WTC11 (cell line): ENCODE data around the gene PBX3.
"Not testable (repeated sequence)": the region's sequence is repeated elsewhere in the genome, so short reads cannot be mapped to it uniquely, and the experiment has no call there.

Source experiments
- CTCF ChIP-seq: fragments of 200-600 bp; IDR thresholded peaks from 2 replicates; pipeline ENCODE4 v1.8.0; 2022; ENCODE audit warnings: antibody characterized with exemption
- FOXJ3 ChIP-seq: sonication (generic); formaldehyde crosslinking; IDR thresholded peaks from 2 replicates; pipeline ENCODE4 v1.9.0; 2021; ENCODE audit warnings: missing genetic modification reagents, mild to moderate bottlenecking, borderline replicate concordance
- FOXP1 ChIP-seq: sonication (generic); formaldehyde crosslinking; IDR thresholded peaks from 2 replicates; pipeline ENCODE4 v1.8.0; 2022; ENCODE audit warnings: missing genetic modification reagents, mild to moderate bottlenecking, moderate library complexity, borderline replicate concordance
- JUN ChIP-seq: sonication (generic); formaldehyde crosslinking; IDR thresholded peaks from 2 replicates; pipeline ENCODE4 v1.8.0; 2023; ENCODE audit warnings: mild to moderate bottlenecking, missing genetic modification reagents
- MAX ChIP-seq: sonication (generic); formaldehyde crosslinking; IDR thresholded peaks from 2 replicates; pipeline ENCODE4 v1.8.0; 2022; ENCODE audit warnings: mild to moderate bottlenecking, missing genetic modification reagents
- NFE2L1 ChIP-seq: sonication (generic); formaldehyde crosslinking; IDR thresholded peaks from 2 replicates; pipeline ENCODE4 v1.8.1; 2023; ENCODE audit warnings: missing genetic modification reagents
- PRDM15 ChIP-seq: sonication (generic); formaldehyde crosslinking; IDR thresholded peaks from 2 replicates; pipeline ENCODE4 v1.8.0; 2022; ENCODE audit warnings: missing genetic modification reagents
- SP1 ChIP-seq: sonication (generic); formaldehyde crosslinking; conservative IDR thresholded peaks from 2 replicates; pipeline ENCODE4 v1.8.1; 2022; ENCODE audit warnings: missing genetic modification reagents
- USF2 ChIP-seq: sonication (generic); formaldehyde crosslinking; IDR thresholded peaks from 2 replicates; pipeline ENCODE4 v1.8.1; 2023; ENCODE audit warnings: mild to moderate bottlenecking, missing genetic modification reagents, moderate library complexity
- ZMAT4 ChIP-seq: fragments of 250-450 bp; sonication (Bioruptor Pico); IDR thresholded peaks from 2 replicates; pipeline ENCODE4 v1.9.0; 2021; ENCODE audit warnings: mild to moderate bottlenecking

- not testable (repeated sequence) for TF ChIP-seq CTCF; FOXP1 (CRISPR knock-in tag); FOXJ3 (CRISPR knock-in tag); JUN (CRISPR knock-in tag); USF2 (CRISPR knock-in tag); PRDM15 (CRISPR knock-in tag); NFE2L1 (CRISPR knock-in tag); SP1 (CRISPR knock-in tag); MAX (CRISPR knock-in tag); ZMAT4 (CRISPR knock-in tag)
Observed at GRCh38 chr9:125779220-125779565, 32.0 kb downstream of the PBX3 start.
